HCT116 (cell line): Measurements from ENCODE around the gene POU3F1. TPM values are rescaled to one million over a fixed set of nuclear protein-coding genes. Genes with fewer than 3 reads are reported as not detected.

Experiments
- ATAC-seq: fragments of 200-7000 bp; cut with Tn5 transposase; 2 replicates; pipeline ENCODE4 v1.9.1; 2020; ENCODE audit warnings: mild to moderate bottlenecking, moderate library complexity
- BruUV-seq: library from RNA; stranded (reverse); fragments of 400-500 nt; replicated peaks from 2 replicates; lab custom pipeline; 2021; lab: Mats Ljungman, UMichigan
- CTCF ChIA-PET: fragments of 300-600 bp; sonication (Branson Sonifier 250); formaldehyde crosslinking; loops from one replicate; lab custom pipeline; 2021; ENCODE audit warnings: antibody characterized with exemption; lab: Charles Lee
- POLR2A ChIA-PET: fragments of 300-600, 350-600 bp; sonication (Branson Sonifier 250); formaldehyde crosslinking; loops from one replicate; lab custom pipeline; 2021; ENCODE audit warnings: antibody characterized with exemption; lab: Charles Lee
- RAD21 ChIA-PET, 2 experiments: fragments of 300-600 bp; sonication (Branson Sonifier 250); formaldehyde crosslinking; loops; one replicate each; lab custom pipeline; 2023; ENCODE audit warnings: low total read pairs in 2 of 2; ENCODE audit not compliant: uncharacterized antibody in 2 of 2, unreplicated experiment in 2 of 2, low non-redundant PET in 1 of 2; lab: Charles Lee
- DNase-seq: peaks from one replicate; pipeline ENCODE4 v3.0.0-alpha.2; 2010; ENCODE audit warnings: low read depth, low spot score
- H2AFZ ChIP-seq: fragments of 200-600 bp; shearing (Covaris generic), sonication (generic); 2 replicates; pipeline ENCODE4 v1.6.1; 2017; ENCODE audit warnings: low read depth, mixed run types, mixed read lengths, antibody characterized with exemption, low read length; ENCODE audit not compliant: poor library complexity, severe bottlenecking
- H3K27ac ChIP-seq: 2 replicates; pipeline ENCODE4 v1.5.1; 2012; ENCODE audit warnings: low read depth, low read length
- H3K27me3 ChIP-seq: fragments of 200-600 bp; sonication (generic); 2 replicates; pipeline ENCODE4 v1.6.1; 2016; ENCODE audit warnings: mixed run types, low read length, mixed read lengths; ENCODE audit not compliant: insufficient read depth
- H3K36me3 ChIP-seq, 2 experiments: fragments of 200-500 bp in 1 of 2; fragments of 200-600 bp in 1 of 2; sonication (Bioruptor generic) in 1 of 2; sonication (generic) in 1 of 2; 2 replicates each; pipeline versions ENCODE4 v1.5.1 to v1.6.1; 2014 to 2016; ENCODE audit warnings: low read length in 2 of 2, inconsistent platforms in 1 of 2, mixed read lengths in 1 of 2, mixed run types in 1 of 2; ENCODE audit not compliant: insufficient read depth in 2 of 2, control insufficient read depth in 1 of 2
- H3K4me1 ChIP-seq, 2 experiments: fragments of 200-600 bp in 1 of 2; sonication (generic) in 1 of 2; 2 replicates each; pipeline versions ENCODE4 v1.5.1 to v1.6.1; 2012 to 2017; ENCODE audit warnings: low read length in 2 of 2, inconsistent platforms in 1 of 2, mild to moderate bottlenecking in 1 of 2, mixed read lengths in 1 of 2, mixed run types in 1 of 2, moderate library complexity in 1 of 2; ENCODE audit not compliant: insufficient read depth in 2 of 2, control insufficient read depth in 1 of 2
- H3K4me2 ChIP-seq: fragments of 200-600 bp; sonication (generic); 2 replicates; pipeline ENCODE4 v1.6.1; 2017; ENCODE audit warnings: mixed run types, low read length, mixed read lengths
- H3K4me3 ChIP-seq, 2 experiments: fragments of 200-600 bp in 1 of 2; sonication (generic) in 1 of 2; replicated peaks in 1 of 2; 2 replicates each; pipeline ENCODE4 v1.5.1; 2011 to 2016; ENCODE audit warnings: low read length in 2 of 2, control low read depth in 1 of 2, low read depth in 1 of 2, mild to moderate bottlenecking in 1 of 2, mixed read lengths in 1 of 2, mixed run types in 1 of 2
- H3K79me2 ChIP-seq: fragments of 200-600 bp; sonication (generic); 2 replicates; pipeline ENCODE4 v1.6.1; 2017; ENCODE audit warnings: mild to moderate bottlenecking, mixed run types, low read length, moderate library complexity, mixed read lengths; ENCODE audit not compliant: insufficient read depth
- H3K9ac ChIP-seq: fragments of 200-600 bp; sonication (generic); 2 replicates; pipeline ENCODE4 v1.6.1; 2016; ENCODE audit warnings: low read length, mixed read lengths
- H3K9me2 ChIP-seq: fragments of 200-600 bp; sonication (generic), shearing (Covaris generic); 2 replicates; pipeline ENCODE4 v1.6.1; 2017; ENCODE audit warnings: mixed run types, mild to moderate bottlenecking, moderate library complexity; ENCODE audit not compliant: insufficient read depth
- H3K9me3 ChIP-seq, 2 experiments: fragments of 200-500 bp in 1 of 2; fragments of 200-600 bp in 1 of 2; sonication (Bioruptor generic) in 1 of 2; sonication (generic) in 1 of 2; 2 replicates each; pipeline ENCODE4 v1.6.1; 2014 to 2017; ENCODE audit warnings: low read length in 2 of 2, mixed read lengths in 2 of 2, inconsistent platforms in 1 of 2, low read depth in 1 of 2, mild to moderate bottlenecking in 1 of 2, mixed run types in 1 of 2, moderate library complexity in 1 of 2; ENCODE audit not compliant: control insufficient read depth in 1 of 2, insufficient read depth in 1 of 2
- H4K20me1 ChIP-seq: fragments of 200-600 bp; sonication (generic), shearing (Covaris generic); 2 replicates; pipeline ENCODE4 v1.6.1; 2017; ENCODE audit warnings: mixed run types, mild to moderate bottlenecking, moderate library complexity; ENCODE audit not compliant: insufficient read depth
- POLR2AphosphoS5 ChIP-seq: IDR thresholded peaks from 2 replicates; pipeline ENCODE4 v1.6.1; 2011; ENCODE audit warnings: mild to moderate bottlenecking, low read depth, low read length, moderate library complexity
- RAD21 ChIP-seq: IDR thresholded peaks from 2 replicates; pipeline ENCODE4 v1.6.1; 2012; ENCODE audit warnings: low read depth, mild to moderate bottlenecking
- SRF ChIP-seq: IDR thresholded peaks from 2 replicates; pipeline ENCODE4 v1.6.1; 2012; ENCODE audit warnings: low read depth
- TCF7L2 ChIP-seq: IDR thresholded peaks from 2 replicates; pipeline ENCODE4 v1.7.0; 2011; ENCODE audit warnings: borderline replicate concordance, inconsistent platforms; ENCODE audit not compliant: insufficient read depth, insufficient read length; ENCODE audit errors: extremely low read depth
- YY1 ChIP-seq: IDR thresholded peaks from 2 replicates; pipeline ENCODE4 v1.6.1; 2011; ENCODE audit warnings: low read length, low read depth, moderate library complexity, mild to moderate bottlenecking; ENCODE audit not compliant: insufficient replicate concordance; ENCODE audit errors: extremely low read depth
- ZNF274 ChIP-seq: fragments of 200-500 bp; sonication (Bioruptor generic); IDR thresholded peaks from 2 replicates; pipeline ENCODE4 v1.6.1; 2014; ENCODE audit warnings: mild to moderate bottlenecking, low read depth, low read length, inconsistent platforms
- intact Hi-C: fragments of 100-400 bp; cut with micrococcal nuclease; formaldehyde crosslinking; loops from 2 replicates; pipeline ENCODE4 v1.10.0; 2022
- total RNA-seq: library from RNA; stranded (reverse); gene quantifications from one replicate; pipeline ENCODE4 v1.2.1, GENCODE V29; 2021; ENCODE audit not compliant: unreplicated experiment
- TF ChIP-seq, protein P1 (sequence below): IDR thresholded peaks from 2 replicates; pipeline ENCODE4 v1.6.1; 2011; ENCODE audit warnings: mild to moderate bottlenecking, low read length, moderate library complexity; ENCODE audit not compliant: insufficient replicate concordance; ENCODE audit errors: extremely low read depth
- TF ChIP-seq, protein P2 (sequence below), 3 experiments: fragments of 200-600 bp in 1 of 3; sonication (generic) in 1 of 3; IDR thresholded peaks in 2 of 3; conservative IDR thresholded peaks in 1 of 3; 2 replicates each; pipeline ENCODE4 v1.5.1; 2012 to 2017; ENCODE audit warnings: low read depth in 2 of 3, low read length in 2 of 3, antibody characterized with exemption in 1 of 3, borderline replicate concordance in 1 of 3, control low read depth in 1 of 3, mild to moderate bottlenecking in 1 of 3, mixed read lengths in 1 of 3, mixed run types in 1 of 3, moderate library complexity in 1 of 3; ENCODE audit not compliant: insufficient read depth in 1 of 3

Gene POU3F1
- total RNA-seq, 1 experiment from 2014 or later: not detected

- no peak overlapping the region for H2AFZ ChIP-seq
- no TSS peak for BruUV-seq
- no peak overlapping the region for H3K4me2 ChIP-seq
- H3K27ac ChIP-seq: no peak overlapping the region
- no peak overlapping the region for H3K9ac ChIP-seq
- POLR2A ChIA-PET: no interaction called here
- H3K27me3 ChIP-seq: no peaks in the 10 kb centered on the region
- H3K9me3 ChIP-seq: no peaks in the 10 kb centered on the region
- ATAC-seq: peak; percentile 93
- H3K4me1 ChIP-seq: no peaks in the 10 kb centered on the region
- no peaks in the 10 kb centered on the region for H3K79me2 ChIP-seq
- intact Hi-C loops: no loop called here
- H4K20me1 ChIP-seq: no peaks in the 10 kb centered on the region
- TF ChIP-seq SRF (no peak), ZNF274 (no peak), RAD21 (peak; percentile 48), POLR2AphosphoS5 (no peak), YY1 (no peak), TCF7L2 (no peak)
- TF ChIP-seq, protein P1, sequence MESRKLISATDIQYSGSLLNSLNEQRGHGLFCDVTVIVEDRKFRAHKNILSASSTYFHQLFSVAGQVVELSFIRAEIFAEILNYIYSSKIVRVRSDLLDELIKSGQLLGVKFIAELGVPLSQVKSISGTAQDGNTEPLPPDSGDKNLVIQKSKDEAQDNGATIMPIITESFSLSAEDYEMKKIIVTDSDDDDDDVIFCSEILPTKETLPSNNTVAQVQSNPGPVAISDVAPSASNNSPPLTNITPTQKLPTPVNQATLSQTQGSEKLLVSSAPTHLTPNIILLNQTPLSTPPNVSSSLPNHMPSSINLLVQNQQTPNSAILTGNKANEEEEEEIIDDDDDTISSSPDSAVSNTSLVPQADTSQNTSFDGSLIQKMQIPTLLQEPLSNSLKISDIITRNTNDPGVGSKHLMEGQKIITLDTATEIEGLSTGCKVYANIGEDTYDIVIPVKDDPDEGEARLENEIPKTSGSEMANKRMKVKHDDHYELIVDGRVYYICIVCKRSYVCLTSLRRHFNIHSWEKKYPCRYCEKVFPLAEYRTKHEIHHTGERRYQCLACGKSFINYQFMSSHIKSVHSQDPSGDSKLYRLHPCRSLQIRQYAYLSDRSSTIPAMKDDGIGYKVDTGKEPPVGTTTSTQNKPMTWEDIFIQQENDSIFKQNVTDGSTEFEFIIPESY: no peak
- TF ChIP-seq, protein P2, sequence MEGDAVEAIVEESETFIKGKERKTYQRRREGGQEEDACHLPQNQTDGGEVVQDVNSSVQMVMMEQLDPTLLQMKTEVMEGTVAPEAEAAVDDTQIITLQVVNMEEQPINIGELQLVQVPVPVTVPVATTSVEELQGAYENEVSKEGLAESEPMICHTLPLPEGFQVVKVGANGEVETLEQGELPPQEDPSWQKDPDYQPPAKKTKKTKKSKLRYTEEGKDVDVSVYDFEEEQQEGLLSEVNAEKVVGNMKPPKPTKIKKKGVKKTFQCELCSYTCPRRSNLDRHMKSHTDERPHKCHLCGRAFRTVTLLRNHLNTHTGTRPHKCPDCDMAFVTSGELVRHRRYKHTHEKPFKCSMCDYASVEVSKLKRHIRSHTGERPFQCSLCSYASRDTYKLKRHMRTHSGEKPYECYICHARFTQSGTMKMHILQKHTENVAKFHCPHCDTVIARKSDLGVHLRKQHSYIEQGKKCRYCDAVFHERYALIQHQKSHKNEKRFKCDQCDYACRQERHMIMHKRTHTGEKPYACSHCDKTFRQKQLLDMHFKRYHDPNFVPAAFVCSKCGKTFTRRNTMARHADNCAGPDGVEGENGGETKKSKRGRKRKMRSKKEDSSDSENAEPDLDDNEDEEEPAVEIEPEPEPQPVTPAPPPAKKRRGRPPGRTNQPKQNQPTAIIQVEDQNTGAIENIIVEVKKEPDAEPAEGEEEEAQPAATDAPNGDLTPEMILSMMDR (IDR thresholded peaks at IDR 0.05 in 2 of 3, conservative IDR thresholded peaks at IDR 0.05 in 1 of 3; ENCODE audit: borderline replicate concordance in 1 of 3, insufficient read depth in 1 of 3, low read depth in 2 of 3, low read length in 2 of 3): peak; percentile 40 to 53 (median 52); a peak in 5 of 6 replicates
- TF ChIP-seq, all 23 proteins: peak for 2
- RAD21 ChIA-PET: no interaction called here
- Histone ChIP-seq H3K9me2 (no peaks in the 10 kb centered on the region), H3K4me3 (no peak overlapping the region), H3K36me3 (no peaks in the 10 kb centered on the region)
- CTCF ChIA-PET: interaction anchor here (0.6 to 1.8 kb wide), 8 partner anchors 10 to 747 kb away, joined by 3 to 7 read pairs (median 4); partner anchors contain the start of gene POU3F1
- DNase-seq: no peak
Measured at GRCh38 chr1:38071312-38072256, 25.0 kb upstream of the POU3F1 start.
